Measurements from ENCODE around the gene WNT5B. TPM values are rescaled to one million over a fixed set of nuclear protein-coding genes. Genes with fewer than 3 reads are reported as not detected.
A peak's percentile ranks its signal among the peaks of the same experiment; 100 is the strongest.

Gene WNT5B
- total RNA-seq, 1 donor from 2014 or later: 0.79 TPM

DNA sequence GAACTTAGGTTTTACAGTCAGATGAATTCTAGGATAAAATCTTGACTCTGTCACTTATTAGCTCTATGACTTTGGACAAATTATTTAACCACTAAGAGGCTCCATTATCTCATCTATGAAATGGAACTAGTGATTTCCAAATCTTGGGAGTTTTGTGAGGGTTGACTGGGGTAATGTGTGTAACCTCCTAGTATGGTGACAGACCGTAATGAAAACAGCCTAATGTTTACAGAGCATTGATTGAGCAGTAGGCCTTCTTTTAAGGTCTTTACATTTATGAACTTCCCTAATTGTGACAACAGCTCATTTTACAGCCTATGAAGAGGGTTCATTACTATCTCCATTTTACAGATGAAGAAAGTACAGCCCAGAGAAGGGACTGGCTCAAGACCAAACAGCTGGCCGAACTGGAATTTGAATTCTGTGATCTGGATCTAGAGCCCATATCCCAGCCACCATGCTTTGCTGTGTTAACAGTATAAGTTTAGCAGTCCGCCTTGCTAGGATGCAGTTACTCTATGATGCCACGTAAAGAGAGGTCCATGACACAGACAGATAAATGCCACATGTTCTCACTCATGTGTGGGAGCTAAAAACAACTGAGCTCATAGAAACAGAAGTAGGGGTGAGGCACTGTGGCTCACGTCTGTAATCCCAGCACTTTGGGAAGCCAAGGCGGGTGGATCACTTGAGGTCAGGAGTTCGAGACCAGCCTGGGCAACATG, 25.6 kb upstream of the WNT5B start:
- no peak for FAIRE-seq
- TF ChIP-seq, protein P1, sequence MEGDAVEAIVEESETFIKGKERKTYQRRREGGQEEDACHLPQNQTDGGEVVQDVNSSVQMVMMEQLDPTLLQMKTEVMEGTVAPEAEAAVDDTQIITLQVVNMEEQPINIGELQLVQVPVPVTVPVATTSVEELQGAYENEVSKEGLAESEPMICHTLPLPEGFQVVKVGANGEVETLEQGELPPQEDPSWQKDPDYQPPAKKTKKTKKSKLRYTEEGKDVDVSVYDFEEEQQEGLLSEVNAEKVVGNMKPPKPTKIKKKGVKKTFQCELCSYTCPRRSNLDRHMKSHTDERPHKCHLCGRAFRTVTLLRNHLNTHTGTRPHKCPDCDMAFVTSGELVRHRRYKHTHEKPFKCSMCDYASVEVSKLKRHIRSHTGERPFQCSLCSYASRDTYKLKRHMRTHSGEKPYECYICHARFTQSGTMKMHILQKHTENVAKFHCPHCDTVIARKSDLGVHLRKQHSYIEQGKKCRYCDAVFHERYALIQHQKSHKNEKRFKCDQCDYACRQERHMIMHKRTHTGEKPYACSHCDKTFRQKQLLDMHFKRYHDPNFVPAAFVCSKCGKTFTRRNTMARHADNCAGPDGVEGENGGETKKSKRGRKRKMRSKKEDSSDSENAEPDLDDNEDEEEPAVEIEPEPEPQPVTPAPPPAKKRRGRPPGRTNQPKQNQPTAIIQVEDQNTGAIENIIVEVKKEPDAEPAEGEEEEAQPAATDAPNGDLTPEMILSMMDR (IDR thresholded peaks at IDR 0.05; ENCODE audit: insufficient read depth, low read length, severe bottlenecking): no peak
- no peak for DNase-seq (ENCODE audit: low read depth)
- Histone ChIP-seq H3K4me3 (ENCODE audit: low read depth, low read length) (no peak overlapping the region), H3K27me3 (ENCODE audit: control insufficient read depth, insufficient read depth, low read length) (no peaks in the 10 kb centered on the region), H3K36me3 (ENCODE audit: control insufficient read depth, insufficient read depth, low read length) (no peaks in the 10 kb centered on the region)

DNA sequence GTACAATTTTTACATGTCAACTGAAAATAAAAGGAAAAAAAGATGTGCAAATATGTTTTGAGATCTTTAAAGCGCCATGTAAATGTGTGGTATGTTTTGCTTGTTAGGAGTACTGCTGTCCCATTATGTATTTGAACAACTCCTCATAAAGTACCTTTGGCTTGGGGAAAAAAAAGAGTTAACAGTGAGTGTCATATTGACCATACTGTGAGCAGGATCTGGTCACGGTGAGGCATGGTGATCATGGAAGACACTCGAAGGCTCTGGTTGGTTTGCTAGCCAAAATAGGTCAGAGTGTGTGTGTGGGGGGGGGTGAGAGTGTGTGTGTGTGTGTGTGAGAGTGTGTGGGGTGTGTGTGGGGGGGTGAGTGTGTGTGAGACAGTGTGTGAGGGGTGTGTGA, 24.6 kb upstream of the WNT5B start:
- Histone ChIP-seq H3K27me3 (ENCODE audit: control insufficient read depth, insufficient read depth, low read length) (no peaks in the 10 kb centered on the region), H3K4me3 (ENCODE audit: low read depth, low read length) (no peak overlapping the region), H3K36me3 (ENCODE audit: control insufficient read depth, insufficient read depth, low read length) (no peaks in the 10 kb centered on the region)
- DNase-seq (ENCODE audit: low read depth): no peak
- TF ChIP-seq, protein P1 (IDR thresholded peaks at IDR 0.05; ENCODE audit: insufficient read depth, low read length, severe bottlenecking): no peak
- FAIRE-seq: no peak

DNA sequence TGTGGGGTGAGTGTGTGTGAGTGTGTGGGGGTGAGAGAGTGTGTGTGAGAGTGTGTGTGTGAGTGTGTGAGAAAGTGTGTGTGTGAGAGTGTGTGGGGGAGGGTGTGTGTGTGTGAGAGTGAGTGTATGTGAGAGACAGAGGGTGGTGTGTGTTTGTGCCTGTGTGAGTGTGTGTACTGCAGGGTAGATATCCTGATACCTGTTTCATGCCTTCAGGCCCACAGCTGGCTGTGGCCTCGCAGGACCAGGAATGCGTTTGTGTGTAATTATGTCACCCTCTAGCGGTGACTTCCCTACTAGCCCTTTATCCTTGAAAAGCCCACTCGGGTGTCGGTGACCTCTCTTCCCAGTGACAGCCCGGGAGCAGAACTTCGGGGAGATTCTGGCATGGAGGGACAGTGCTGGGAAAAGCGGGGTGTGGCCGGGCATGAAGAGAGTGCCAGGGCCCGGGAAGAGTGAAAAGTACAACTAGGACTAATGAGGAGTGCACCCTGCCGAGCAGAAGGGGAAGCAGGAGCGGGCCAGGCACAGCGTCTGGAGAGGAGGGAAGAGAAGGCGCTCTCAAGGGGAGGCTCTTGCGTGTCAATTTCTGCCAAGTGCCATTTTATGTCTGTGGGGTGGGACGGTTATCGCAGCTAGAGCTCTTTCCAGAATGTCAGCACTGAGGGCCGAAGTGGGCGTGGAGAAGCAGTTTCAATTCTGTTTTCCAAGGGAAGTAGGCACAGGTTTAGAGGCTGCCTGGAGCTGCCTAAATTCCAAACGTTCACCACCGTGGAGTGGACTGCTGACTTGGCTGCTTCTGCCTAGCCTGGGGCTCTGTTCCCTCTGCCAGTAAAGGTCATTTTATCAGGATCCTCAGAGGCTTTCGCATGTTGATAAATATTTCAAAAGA, 23.7 kb upstream of the WNT5B start:
- Histone ChIP-seq H3K4me3 (ENCODE audit: low read depth, low read length) (peak overlapping the region; percentile 23), H3K27me3 (ENCODE audit: control insufficient read depth, insufficient read depth, low read length) (no peaks in the 10 kb centered on the region), H3K36me3 (ENCODE audit: control insufficient read depth, insufficient read depth, low read length) (no peaks in the 10 kb centered on the region)
- peak; percentile 89 for FAIRE-seq
- peak; percentile 67 for DNase-seq (ENCODE audit: low read depth)
- TF ChIP-seq, protein P1 (IDR thresholded peaks at IDR 0.05; ENCODE audit: insufficient read depth, low read length, severe bottlenecking): peak; percentile 82

DNA sequence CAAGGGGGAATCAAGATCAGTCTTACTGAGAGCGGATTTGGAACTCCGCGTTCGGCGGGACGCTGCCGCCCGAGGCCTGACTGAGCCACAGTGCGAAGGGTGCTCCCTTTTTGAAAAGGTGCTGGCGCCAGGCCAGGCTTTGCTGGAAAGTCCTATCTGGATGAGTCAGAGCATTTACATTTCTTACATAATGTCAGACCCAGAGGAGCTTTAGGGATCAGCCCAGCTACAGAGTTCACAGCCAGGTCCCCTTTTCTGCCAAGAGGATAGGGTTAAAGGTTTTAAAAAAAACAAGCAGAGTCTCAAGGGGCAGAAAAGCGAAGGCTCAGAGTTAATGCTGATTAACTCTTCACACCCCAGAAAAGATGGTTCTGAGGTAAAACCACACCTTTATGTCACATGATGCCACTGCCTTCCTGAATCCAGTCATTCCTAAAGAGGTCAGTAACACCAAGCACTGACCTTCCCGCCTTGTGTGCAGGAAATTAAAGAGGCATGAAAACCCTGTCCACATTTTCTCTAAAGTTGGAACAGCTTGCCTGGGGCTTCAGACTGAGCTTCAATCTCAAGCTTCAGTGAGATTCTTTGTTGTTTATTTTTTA, 22.9 kb upstream of the WNT5B start:
- Histone ChIP-seq H3K36me3 (ENCODE audit: control insufficient read depth, insufficient read depth, low read length) (no peaks in the 10 kb centered on the region), H3K27me3 (ENCODE audit: control insufficient read depth, insufficient read depth, low read length) (no peaks in the 10 kb centered on the region), H3K4me3 (ENCODE audit: low read depth, low read length) (peak overlapping the region; percentile 23)
- FAIRE-seq: peak; percentile 43
- TF ChIP-seq, protein P1 (IDR thresholded peaks at IDR 0.05; ENCODE audit: insufficient read depth, low read length, severe bottlenecking): no peak
- DNase-seq (ENCODE audit: low read depth): peak; percentile 93

DNA sequence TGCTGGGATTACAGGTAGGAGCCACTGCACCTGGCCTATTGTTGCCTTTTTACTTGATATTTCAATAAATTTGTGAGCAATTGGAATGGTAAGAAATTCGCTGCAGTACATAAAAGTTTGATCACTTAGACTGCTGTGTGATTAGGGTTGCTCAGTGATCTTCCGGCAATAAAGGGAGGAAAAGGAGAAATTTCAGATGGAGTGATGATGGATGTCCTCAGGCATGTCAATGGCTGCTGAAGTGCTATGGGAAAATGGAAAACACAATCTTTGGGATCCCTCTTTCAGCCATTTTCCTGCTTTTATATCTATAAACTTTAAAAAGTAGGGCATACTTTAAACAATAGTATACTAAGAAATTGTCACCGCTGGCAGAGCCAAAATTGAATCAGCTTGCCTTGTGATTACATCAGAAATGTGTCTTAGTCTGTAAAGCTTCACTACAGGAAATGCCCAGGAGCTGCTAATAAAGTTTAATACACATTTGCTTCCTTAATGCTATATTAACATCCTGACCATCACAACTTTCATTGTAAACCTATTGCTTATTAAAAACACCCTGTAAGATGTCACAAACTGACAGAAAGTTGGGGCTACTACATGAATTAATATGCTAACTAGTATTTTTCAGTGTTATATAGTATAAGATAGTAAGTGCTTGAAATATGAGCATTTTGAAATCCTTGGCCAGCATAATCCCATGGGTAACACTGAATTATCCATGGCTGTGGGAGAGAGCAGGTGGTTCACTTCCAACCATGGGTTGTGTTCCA, 20.9 kb upstream of the WNT5B start:
- no peak overlapping the region for H3K4me3 ChIP-seq (ENCODE audit: low read depth, low read length)
- H3K27me3 ChIP-seq (ENCODE audit: control insufficient read depth, insufficient read depth, low read length): no peaks in the 10 kb centered on the region
- no peaks in the 10 kb centered on the region for H3K36me3 ChIP-seq (ENCODE audit: control insufficient read depth, insufficient read depth, low read length)
- FAIRE-seq (no peak), DNase-seq (ENCODE audit: low read depth) (no peak)
- TF ChIP-seq, protein P1 (IDR thresholded peaks at IDR 0.05; ENCODE audit: insufficient read depth, low read length, severe bottlenecking): no peak

All from bronchial epithelial cell (primary cell).